A172 (cell line): ENCODE results near the gene IGSF9. TPM values are rescaled to one million over a fixed set of nuclear protein-coding genes. Genes with fewer than 3 reads are reported as not detected.

Source experiments
- total RNA-seq: library from RNA; depleted of rRNA; stranded (reverse); fragments of >200 nt; shearing (Covaris generic); gene quantifications from 2 replicates; pipeline ENCODE4 v1.2.3, GENCODE V29; 2014; rRNA removed

The IGSF9 gene
- total RNA-seq, 1 experiment from 2014 or later = 1.6 TPM

Other genes starting within 250 kb of the IGSF9 start
- not detected in 2 replicates for gene CRP, start 231.0 kb downstream of the IGSF9 start, total RNA-seq
- gene DUSP23, start 164.7 kb downstream of the IGSF9 start, total RNA-seq = 123 and 142 TPM in 2 replicates
- gene FCRL6, start 143.3 kb downstream of the IGSF9 start, total RNA-seq = 0.24 TPM in 1 of 2 replicates, not detected in the other
- gene SLAMF8, start 118.7 kb downstream of the IGSF9 start, total RNA-seq = 0.48 TPM in 1 of 2 replicates, not detected in the other
- gene VSIG8, start 83.0 kb downstream of the IGSF9 start, total RNA-seq = not detected in 2 replicates
- gene CFAP45, start 45.4 kb downstream of the IGSF9 start, total RNA-seq = 2.4 and 3.7 TPM in 2 replicates
- 734 and 929 TPM in 2 replicates for gene TAGLN2, start 20.1 kb downstream of the IGSF9 start, total RNA-seq
- gene SLAMF9, start 8.6 kb upstream of the IGSF9 start, total RNA-seq = not detected in 2 replicates
- 11.4 and 12.8 TPM in 2 replicates for gene PIGM, start 86.4 kb upstream of the IGSF9 start, total RNA-seq
- gene KCNJ10, start 124.5 kb upstream of the IGSF9 start, total RNA-seq = not detected in 2 replicates
- not detected in 2 replicates for gene KCNJ9, start 135.9 kb upstream of the IGSF9 start, total RNA-seq
- 34.2 and 36.6 TPM in 2 replicates for gene IGSF8, start 153.0 kb upstream of the IGSF9 start, total RNA-seq
- gene ATP1A2, start 170.1 kb upstream of the IGSF9 start, total RNA-seq = 0.22 and 0.84 TPM in 2 replicates
- gene ATP1A4, start 206.0 kb upstream of the IGSF9 start, total RNA-seq = not detected in 2 replicates
- gene CASQ1, start 245.0 kb upstream of the IGSF9 start, total RNA-seq = 0.22 and 0.60 TPM in 2 replicates